ENCODE results near the gene CHD2. TPM values are rescaled to one million over a fixed set of nuclear protein-coding genes. Genes with fewer than 3 reads are reported as not detected.

The CHD2 gene
- polyA plus RNA-seq, 1 experiment, result 62.6 TPM

GRCh38 chr15:92937901-92938300 is 37.8 kb downstream of the CHD2 start:
- H3K27ac ChIP-seq (ENCODE audit: low read depth, low read length), result no peak overlapping the region
- POLR2A ChIA-PET, result no interaction called here
- no peaks in the 10 kb centered on the region for H3K9me3 ChIP-seq (ENCODE audit: control insufficient read depth, insufficient read depth, low read length)
- H3K27me3 ChIP-seq (ENCODE audit: control insufficient read depth, insufficient read depth, low read length), result no peaks in the 10 kb centered on the region
- no peak overlapping the region for H3K4me3 ChIP-seq (ENCODE audit: low read depth, low read length)
- no peak for DNase-seq (ENCODE audit: low read depth, low spot score)
- TF ChIP-seq CTCF (IDR thresholded peaks at IDR 0.05; ENCODE audit: low read depth, low read length), result no peak
- CTCF ChIA-PET, result interaction anchor here (0.9 to 2.6 kb wide), 4 partner anchors 9 to 141 kb away, joined by 4 to 12 read pairs (median 6); no protein-coding TSS in a partner anchor

DNA sequence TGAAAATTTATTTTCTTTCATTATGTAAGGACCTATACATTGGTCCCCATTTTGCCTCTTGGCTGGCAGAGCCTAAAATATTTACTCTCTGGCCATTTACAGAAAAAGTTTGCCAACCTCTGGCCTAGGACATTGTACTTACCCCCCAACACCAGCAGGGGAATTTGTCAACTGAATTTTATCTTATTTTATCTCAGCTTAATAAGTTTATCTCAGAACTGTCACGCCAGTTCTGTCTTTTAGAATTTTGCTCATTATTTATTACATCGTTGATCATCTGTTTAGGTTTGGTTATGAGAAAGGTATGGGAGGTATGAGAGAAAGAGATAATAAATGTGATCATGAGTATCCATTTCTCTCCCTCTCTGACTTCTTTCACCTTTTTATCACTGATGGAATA is 38.3 kb downstream of the CHD2 start:
- ChIA-PET POLR2A (no interaction called here), CTCF (interaction anchor here (0.8 to 2.7 kb wide), 7 partner anchors 10 to 142 kb away, joined by 3 to 17 read pairs (median 5); no protein-coding TSS in a partner anchor)
- Histone ChIP-seq H3K4me3 (ENCODE audit: low read depth, low read length) (no peak overlapping the region), H3K9me3 (ENCODE audit: control insufficient read depth, insufficient read depth, low read length) (no peaks in the 10 kb centered on the region), H3K27me3 (ENCODE audit: control insufficient read depth, insufficient read depth, low read length) (no peaks in the 10 kb centered on the region), H3K27ac (ENCODE audit: low read depth, low read length) (no peak overlapping the region)
- TF ChIP-seq CTCF (IDR thresholded peaks at IDR 0.05; ENCODE audit: low read depth, low read length), result peak; percentile 36
- DNase-seq (ENCODE audit: low read depth, low spot score), result no peak

GRCh38 chr15:92941668-92942067 is 41.5 kb downstream of the CHD2 start:
- CTCF ChIA-PET, result interaction anchor here (2.6 kb wide), 1 partner anchor 145 kb away, joined by 15 read pairs; no protein-coding TSS in a partner anchor

GRCh38 chr15:92942706-92943105 is 42.6 kb downstream of the CHD2 start:
- TF ChIP-seq CTCF (IDR thresholded peaks at IDR 0.05; ENCODE audit: low read depth, low read length), result 0 out of 2 replicates have a peak, but pooled peaks have one; percentile 3
- CTCF ChIA-PET, result interaction anchor here (0.7 to 2.6 kb wide), 3 partner anchors 10 to 146 kb away, joined by 4 to 15 read pairs (median 5); no protein-coding TSS in a partner anchor
- H3K4me3 ChIP-seq (ENCODE audit: low read depth, low read length), result no peak overlapping the region
- H3K27ac ChIP-seq (ENCODE audit: low read depth, low read length), result no peak overlapping the region
- no peaks in the 10 kb centered on the region for H3K27me3 ChIP-seq (ENCODE audit: control insufficient read depth, insufficient read depth, low read length)
- H3K9me3 ChIP-seq (ENCODE audit: control insufficient read depth, insufficient read depth, low read length), result 0 out of 2 replicates have a peak, but pooled peaks cover 3% of the 10 kb centered on the region
- DNase-seq (ENCODE audit: low read depth, low spot score), result no peak
- POLR2A ChIA-PET, result interaction anchor here (0.5 kb wide), 1 partner anchor 141 kb away, joined by 5 read pairs; no protein-coding TSS in a partner anchor

More at GRCh38 chr15:92941668-92942067, 41.5 kb downstream of the CHD2 start:
- H3K27me3 ChIP-seq (ENCODE audit: control insufficient read depth, insufficient read depth, low read length), result no peaks in the 10 kb centered on the region
- H3K4me3 ChIP-seq (ENCODE audit: low read depth, low read length), result no peak overlapping the region
- H3K27ac ChIP-seq (ENCODE audit: low read depth, low read length), result no peak overlapping the region
- POLR2A ChIA-PET, result no interaction called here
- no peak for TF ChIP-seq CTCF (IDR thresholded peaks at IDR 0.05; ENCODE audit: low read depth, low read length)
- 0 out of 2 replicates have a peak, but pooled peaks cover 2% of the 10 kb centered on the region for H3K9me3 ChIP-seq (ENCODE audit: control insufficient read depth, insufficient read depth, low read length)
- DNase-seq (ENCODE audit: low read depth, low spot score), result no peak

DNA sequence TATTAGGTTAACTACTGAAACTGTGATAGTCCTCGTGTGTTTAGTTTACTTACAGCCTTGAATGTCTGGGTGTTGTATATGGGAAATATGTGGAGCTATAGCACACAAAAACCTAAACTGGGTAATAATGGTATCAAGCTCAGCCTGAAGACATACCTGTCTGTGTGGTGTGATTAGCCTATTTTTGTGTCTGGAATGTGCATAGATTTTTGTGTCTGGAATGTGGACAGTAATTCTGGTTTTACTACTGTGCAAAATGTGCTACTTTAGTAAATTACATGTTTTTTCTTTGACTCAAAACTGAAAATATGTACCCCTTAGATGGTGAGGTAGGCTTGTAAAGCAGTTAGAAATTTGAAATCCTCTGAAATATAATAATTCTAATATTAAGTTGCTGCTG is 43.5 kb downstream of the CHD2 start:
- Histone ChIP-seq H3K27ac (ENCODE audit: low read depth, low read length) (no peak overlapping the region), H3K4me3 (ENCODE audit: low read depth, low read length) (no peak overlapping the region), H3K27me3 (ENCODE audit: control insufficient read depth, insufficient read depth, low read length) (no peaks in the 10 kb centered on the region), H3K9me3 (ENCODE audit: control insufficient read depth, insufficient read depth, low read length) (peaks cover 6% of the 10 kb centered on the region)
- no peak for DNase-seq (ENCODE audit: low read depth, low spot score)
- ChIA-PET POLR2A (no interaction called here), CTCF (interaction anchor here (1.2 to 2.6 kb wide), 2 partner anchors 26 to 146 kb away, joined by 3 to 15 read pairs; no protein-coding TSS in a partner anchor)
- TF ChIP-seq CTCF (IDR thresholded peaks at IDR 0.05; ENCODE audit: low read depth, low read length), result no peak
